GM21786 (cell line): ENCODE data around the gene RPS25.
"Not testable (repeated sequence)": the region's sequence is repeated elsewhere in the genome, so short reads cannot be mapped to it uniquely, and the experiment has no call there.

Experiments used
- ATAC-seq: cut with Tn5 transposase; IDR thresholded peaks from one replicate; pipeline ENCODE4 v1.9.1; 2021; ENCODE audit not compliant: unreplicated experiment

The RPS25 gene

GRCh38 chr11:118973985-118974384, 44.2 kb downstream of the RPS25 start:
- ATAC-seq: no peak

- ATAC-seq: no peak
These were observed 46.5 kb downstream of the RPS25 start, which contains the start of gene FOXR1 for GRCh38 chr11:118971646-118972045. FOXR1 (plus strand) TSS chr11:118971761; CDS start chr11:118971932, 171 bp downstream.

DNA sequence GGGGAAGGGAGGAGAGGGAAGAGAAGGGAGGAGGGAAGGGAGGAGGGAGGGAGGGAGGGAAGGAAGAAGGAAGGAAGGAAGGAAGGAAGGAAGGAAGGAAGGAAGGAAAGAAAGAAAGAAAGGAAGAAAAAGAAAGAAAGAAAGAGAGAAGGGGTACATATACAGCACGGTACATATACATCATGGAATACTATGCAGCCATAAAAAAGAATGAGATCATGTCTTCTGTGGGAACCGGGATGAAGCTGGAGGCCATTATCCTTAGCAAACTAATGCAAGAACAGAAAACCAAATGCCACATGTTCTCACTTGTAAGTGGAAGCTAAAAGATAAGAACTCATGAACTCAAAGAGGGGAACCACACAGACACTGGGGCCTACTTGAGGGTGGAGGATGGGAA, 48.6 kb downstream of the RPS25 start:
- ATAC-seq: not testable (repeated sequence)
